Stimulated activated CD4-positive, alpha-beta T cell treated with anti-CD3 and anti-CD28 coated beads, Interleukin-4, amount 100 ng/mL, for 48 hours (primary cell): ENCODE measurements around the gene HNRNPDL.
"Not testable (repeated sequence)": the region's sequence is repeated elsewhere in the genome, so short reads cannot be mapped to it uniquely, and the experiment has no call there.

Source experiments
- DNase-seq, 2 donors: peaks; one replicate each; pipeline ENCODE4 v3.0.0-alpha.2; 2020; ENCODE audit warnings: low read depth in 2 of 2

The HNRNPDL gene

DNA sequence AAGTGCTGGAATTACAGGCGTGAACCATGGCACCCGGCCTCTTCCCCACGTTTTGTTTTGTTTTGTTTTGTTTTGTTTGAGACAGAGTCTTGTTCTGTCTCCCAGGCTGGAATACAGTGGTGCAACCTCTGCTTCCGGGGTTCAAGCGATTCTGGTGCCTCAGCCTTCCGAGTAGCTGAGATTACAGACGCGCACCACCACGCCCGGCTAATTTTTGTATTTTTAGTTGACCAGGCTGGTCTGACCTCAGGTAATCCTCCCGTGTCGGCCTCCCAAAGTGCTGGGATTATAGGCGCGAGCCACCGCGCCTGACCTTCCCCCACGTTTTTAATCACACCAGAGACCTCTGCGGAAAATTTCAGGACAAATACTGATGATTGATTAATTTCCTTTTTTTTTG lies 2.3 kb upstream of the HNRNPDL start:
- DNase-seq, result no peak

DNA sequence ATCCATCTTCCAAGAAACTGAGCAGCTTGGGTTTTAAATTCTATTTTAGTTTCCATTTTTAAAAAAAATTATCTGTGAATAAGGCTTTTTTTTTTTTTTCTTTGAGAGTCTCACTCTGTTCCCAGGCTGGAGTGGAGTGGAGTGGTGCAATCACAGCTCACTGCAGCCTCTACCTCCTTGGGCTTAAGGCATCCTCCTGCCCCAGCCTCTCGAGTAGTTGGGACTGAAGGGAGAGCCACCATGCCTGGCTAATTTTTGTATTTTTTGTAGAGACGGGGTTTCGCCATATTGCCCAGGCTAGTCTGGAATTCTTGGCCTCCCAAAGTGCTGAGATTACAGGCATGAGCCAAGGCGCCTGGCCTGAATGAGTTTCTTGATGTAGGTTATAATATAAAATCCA lies 1.6 kb upstream of the HNRNPDL start:
- no peak for DNase-seq

DNA sequence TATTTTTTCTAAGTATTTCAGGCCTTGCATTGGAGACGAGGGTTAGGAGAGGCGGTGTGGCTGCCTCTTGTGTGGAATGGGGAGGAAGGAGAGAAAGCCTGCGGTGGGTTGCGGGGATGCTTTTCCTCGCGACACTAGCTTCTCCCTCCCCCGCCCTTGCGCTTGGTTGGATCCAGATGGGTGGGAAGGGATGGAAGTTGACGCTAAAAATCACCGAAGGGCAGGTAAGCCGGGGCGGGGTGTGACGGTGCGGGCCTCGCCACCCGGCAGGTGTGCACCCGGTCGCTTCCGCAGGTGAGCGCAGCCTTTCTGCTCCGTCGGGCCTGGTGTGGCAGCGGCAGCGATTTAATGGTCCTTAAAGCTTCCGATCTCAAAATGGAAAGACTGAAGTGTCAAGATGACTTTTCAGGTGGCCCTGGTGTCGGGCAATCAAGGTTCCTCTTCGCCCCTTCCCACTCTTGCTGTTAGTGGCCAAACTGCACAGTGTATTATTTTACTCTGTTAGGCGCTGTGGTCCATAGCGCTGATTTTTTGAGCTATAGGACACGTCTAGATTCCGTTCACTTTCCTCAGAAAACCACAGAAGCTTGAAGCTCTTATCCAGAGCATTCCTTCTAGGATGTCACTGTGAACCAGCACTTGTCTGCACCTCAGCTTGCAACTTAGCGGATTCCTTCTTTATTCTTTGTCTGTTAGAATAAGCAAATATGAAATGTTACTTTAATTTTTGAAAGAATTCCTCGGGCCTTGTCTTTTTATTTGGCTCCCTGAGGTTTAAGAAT lies 893 bp upstream of the HNRNPDL start:
- peak in 1 of 2 donors; percentile 30 for DNase-seq

DNA sequence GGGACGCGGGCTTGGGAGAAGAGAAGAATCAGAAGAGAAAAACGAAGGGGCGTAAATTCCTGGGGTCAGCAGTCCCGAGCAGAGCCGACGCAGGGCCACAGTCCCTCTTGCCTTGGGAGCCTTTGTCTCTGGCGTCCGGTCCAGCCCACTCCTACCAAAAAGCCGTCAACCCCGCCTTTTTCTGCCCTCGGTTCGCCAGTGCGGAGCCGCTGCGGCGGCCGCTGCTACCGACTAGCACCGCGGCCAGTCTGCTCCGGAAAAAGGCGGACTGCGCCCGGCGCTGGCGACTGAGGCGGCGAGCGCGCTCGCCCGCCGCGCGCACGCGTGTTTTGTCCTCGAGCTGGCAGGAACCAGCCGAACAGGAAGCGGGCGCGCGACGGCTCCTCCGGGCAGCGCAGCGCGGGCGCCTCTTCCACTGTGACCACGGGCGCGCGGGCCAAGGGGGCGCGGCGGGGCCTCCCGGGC lies 502 bp downstream of the HNRNPDL start:
- no peak for DNase-seq

DNA sequence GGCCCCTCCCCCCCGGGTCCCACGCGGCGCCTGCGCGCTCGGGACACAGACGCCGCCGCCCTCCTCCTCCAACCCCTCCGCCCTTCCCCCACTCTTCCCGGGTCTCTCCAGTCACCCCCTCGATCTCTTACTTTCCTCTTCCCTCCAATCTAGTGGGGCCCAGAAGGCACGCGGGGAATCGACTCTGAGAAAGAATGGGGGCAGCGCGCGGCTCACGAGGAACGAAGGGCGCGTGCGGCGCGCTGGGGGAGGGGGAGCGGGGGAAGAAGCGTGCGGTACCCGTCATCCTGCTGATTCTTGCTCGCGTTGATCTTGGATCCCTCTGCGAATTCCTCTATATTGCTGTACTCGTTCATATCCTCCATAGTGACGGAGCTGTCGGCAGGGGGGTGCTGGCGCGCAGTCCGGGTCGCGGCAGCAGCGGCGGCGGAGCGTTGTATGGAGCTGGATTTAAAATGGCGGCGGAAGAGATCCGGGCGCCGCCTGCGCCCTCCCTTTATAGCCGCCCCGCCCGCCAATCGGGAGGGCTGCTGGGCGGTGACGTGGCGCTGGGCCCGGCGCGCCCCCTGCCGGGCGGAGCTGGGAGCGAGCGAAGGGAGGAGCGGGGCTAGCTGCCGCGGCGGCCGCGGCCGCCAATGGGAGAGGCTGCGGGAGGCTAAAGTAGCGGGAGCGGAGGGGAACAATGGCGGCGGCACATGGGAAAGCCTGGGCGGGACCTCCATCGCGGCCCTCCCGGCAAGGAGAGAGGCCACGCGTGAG lies 1.1 kb downstream of the HNRNPDL start:
- DNase-seq, result peak; percentile 88

DNA sequence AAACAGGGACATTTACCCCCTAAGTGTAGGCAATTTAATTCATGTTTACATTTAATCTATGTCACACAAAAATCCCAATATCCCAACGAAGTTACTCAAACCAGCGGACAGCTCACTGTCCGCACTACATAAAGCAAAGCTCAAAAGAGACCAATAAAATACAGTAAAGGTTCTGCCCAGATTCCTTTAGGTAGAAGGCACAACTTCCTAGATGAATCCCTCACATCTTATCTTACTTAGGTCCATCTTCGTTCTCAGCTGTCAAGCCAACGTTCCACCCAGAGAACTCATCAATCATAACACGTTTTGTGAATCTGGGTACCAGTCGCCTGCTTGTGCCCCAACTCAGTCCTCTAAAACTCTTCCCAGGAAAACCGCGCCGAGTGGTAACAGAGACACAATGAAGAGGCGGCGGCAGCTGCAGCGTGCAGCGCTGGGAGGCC lies 1.7 kb downstream of the HNRNPDL start:
- no peak for DNase-seq

DNA sequence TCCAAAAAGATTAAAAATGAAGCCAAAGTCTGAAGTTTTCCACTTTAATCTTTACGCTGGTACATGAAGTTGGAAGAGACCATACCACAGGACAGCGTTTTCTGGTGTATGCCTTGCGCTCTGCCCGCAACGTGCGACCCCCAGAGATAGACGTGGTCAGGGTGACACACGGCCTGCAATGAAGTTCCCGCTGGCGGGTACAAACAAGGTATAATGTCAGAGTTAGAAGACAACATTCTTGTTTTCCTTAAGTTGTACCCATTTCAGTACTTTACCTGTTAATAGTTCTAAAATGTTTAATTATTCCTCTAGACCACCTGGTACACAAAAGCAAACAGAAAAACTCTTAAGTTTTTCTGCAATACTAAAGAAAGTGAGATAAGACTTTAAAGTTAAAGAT lies 4.8 kb downstream of the HNRNPDL start:
- DNase-seq, result no peak

DNA sequence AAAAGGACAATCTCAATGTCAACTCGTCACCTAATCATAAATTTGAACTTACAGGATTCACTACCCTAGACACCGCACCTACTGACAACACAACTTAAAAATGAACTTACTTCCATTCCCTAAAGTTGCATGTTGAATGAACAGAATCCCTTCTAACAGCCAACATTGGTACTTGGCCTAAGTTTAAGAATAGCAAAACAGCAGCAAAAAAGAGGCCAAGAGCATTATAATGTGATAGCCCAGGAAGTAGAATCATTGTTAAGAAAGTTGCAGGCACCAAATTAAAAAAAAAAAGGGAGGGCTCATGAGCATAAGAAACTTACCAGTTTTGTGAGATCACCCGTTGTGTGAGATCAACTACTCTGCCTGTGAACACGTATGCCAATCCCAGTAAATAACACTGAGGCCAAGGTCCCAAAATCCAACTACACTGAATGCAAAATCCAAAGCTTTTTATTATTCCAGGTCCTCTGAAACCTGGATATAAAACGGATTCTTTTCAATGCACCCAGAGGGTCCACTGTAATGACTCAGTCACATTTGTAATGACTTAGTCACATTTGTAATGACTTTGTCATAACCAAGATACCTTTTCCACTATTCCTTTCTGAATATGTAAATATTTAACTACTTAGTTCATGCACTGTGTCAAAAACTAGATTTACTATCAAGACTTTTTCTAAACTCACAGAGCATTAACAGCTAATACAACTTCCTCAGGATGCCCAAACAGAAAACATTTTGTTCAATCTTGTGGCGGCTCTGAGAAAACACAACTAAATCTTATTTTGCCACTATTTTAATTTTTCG lies 6.8 kb downstream of the HNRNPDL start:
- DNase-seq, result no peak

DNA sequence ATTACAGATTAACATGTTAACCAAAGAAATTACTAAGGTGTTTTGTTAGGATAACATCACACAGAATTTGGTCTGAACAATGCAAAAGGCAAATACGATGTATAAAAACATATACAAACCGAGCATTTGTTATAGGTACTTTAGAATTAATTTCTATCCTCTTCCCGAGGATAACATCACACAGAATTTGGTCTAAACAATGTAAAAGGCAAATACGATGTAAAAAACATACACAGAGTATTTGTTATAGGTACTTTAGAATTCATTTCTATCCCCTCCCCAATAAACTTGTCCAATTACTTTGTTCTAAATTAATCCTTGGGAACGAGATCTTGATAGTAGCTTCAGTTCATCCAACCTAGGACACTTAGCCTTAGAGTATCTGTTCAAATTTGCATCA lies 7.6 kb downstream of the HNRNPDL start:
- DNase-seq, result no peak

DNA sequence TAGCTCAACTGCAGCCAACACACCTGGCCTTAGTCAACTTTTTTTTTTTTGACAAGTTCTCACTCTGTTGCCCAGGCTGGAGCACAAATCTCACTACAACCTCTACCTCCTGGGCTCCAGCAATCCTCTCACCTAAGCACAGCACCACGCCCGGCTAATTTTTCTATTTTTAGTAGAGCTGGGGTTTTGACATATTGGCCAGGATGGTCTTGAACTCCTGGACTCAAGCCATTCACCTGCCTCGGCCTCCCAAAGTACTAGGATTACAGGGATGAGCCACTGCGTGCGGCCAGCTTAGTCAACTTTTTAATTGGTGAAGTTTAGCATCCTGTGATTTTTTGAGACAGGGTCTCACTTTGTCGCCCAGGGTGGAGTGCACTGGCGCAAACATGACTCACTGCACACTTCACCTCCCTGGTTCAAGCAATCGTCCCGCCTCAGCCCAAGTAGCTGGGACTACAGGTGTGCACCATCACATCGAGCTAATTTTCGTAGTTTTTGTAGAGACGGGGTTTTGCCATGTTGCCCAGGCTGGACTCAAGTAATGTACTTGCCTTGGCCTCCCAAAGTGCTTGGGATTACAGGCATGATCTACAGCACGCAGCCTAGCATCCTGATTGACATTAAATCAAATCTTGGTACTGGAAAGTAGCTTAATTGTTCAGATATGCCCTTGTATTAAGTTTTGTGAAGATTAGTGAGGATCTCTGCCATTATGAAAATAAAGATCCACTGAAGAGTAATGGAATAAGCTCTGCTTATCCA lies 8.3 kb downstream of the HNRNPDL start:
- DNase-seq, result no peak

DNA sequence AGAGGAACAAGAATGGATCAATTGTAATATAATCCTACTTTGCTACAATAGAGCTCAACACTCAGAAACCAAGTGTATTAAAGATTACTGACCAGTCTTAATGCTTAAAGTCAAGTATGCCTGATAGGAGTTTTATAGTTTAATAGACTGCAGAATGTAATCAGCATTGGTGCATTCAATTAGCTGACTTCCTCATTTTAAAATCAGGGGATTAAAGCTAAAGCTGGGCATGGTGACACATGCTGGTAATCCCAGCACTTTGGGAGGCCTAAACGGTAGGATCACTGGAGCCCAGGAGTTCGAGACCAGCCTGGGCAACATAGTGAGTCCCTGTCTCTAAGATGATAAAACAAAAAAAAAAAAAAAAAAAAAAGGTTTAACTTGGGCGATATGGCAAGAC lies 10.8 kb downstream of the HNRNPDL start:
- DNase-seq, result no peak

DNA sequence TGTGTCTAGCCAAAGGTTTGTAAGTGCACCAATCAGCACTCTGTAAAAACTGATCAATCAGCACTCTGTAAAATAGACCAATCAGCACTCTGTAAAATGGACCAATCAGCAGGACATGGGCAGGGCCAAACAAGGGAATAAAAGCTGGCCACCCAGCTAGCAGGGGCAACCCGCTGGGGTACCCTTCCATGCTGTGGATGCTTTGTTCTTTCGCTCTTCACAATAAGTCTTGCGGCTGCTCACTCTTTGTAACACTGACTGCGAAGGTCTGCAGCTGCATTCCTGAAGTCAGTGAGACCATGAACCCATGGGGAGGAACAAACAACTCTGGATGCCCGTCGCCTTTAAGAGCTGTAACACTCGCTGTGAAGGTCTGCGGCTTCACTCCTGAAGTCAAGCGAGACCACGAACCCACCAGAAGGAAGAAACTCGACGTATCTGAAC lies 14.3 kb downstream of the HNRNPDL start:
- no peak for DNase-seq

DNA sequence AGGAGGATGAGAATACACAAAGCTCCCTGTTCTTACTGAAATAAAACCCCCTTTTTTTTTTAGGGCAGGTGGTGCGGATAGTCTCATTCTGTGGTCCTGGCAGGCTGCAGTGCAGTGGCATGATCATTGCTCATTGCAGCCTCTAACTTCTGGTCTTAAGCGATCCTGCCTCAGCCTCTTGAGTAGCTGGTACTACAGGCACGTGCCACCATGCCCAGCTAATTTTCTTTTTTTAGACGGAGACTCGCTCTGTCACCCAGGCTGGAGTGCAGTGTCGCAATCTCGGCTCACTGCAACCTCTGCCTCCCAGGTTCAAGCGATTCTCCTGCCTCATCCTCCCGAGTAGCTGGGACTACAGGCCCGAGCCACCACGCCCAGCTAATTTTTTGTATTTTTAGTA lies 15.2 kb downstream of the HNRNPDL start:
- not testable (repeated sequence) for DNase-seq

DNA sequence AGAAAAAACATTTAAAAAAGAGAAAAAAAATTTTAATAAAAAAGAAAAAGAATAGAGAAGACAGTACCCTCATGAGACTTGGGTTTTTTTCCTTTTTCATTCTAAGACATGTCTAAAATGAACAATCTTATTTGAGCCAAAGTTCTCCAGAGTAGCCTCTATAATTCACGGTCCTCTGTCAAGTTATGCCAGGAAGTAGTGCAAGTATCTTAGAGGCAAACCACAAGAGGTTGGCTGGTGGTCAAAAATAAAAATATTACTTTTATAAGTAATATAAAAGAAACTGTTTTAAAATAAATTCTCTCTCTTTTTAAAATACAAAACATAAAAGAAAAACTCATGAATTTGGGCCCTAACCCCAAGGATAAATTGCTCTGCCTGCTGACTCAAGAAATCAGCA lies 26.5 kb downstream of the HNRNPDL start:
- no peak for DNase-seq

DNA sequence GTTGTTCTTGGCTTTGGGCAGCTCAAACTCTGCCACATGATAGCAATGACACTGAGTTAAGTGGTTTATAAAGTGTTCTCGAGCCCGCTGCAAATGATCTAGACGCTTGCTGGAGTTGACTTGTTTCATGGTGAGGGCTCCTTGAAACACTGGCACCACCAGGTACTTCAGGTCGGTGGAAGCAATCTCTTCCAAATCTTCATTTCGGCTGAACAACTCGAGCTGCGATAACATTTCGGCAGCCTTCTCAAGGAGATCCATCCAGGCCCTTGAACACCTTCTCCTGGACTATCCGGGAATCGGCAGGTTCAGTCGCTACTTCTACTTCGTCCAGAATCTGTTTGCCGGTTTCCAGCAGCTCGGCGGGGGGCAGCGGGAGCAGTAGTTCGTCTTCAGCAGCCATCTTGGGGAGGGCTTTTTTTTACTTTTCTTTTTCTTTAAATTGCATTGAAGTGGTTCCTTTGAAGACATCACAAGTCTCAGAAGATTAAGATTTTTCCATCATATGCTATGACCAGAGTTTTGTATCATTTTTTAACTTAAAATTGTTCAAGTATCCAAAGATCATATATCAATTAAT lies 28.0 kb downstream of the HNRNPDL start:
- DNase-seq, result no peak

DNA sequence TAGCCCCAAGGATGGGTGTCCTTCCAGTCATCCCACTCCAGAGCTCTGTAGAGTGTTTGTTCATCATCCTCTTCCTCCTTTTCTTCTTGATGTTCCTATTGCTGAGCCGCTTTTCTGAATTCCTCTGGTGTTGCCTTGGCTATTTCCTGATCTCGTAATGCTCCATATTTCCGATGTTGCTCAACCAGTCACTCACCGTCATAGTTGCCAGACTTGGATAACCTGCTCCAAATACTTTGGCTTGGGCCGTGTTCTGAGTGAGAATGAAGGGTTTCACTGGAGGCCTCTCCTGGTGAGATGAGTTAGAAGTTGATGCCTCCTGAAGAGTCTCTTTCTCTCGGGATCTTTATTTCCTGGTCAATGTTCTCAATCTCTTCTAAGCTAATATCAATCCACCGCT lies 28.7 kb downstream of the HNRNPDL start:
- no peak for DNase-seq

DNA sequence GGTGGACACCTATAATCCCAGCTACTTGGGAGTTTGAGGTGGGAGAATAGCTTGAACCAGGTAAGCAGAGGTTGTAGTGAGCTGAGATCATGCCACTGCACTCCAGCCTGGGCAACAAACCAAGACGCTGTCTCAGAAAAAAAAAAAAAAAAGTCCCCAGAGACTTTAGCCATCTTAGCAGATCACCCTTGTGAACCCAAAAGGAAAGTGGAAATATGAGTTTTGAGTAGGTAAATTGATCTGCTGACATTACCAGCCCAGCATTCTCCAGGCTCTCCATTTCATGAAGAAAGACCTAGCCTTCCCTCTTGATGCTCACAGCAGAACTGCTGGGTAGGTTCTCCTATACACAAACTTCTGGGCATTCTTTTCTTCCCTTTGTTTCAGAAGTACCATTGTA lies 32.0 kb downstream of the HNRNPDL start:
- no peak for DNase-seq

DNA sequence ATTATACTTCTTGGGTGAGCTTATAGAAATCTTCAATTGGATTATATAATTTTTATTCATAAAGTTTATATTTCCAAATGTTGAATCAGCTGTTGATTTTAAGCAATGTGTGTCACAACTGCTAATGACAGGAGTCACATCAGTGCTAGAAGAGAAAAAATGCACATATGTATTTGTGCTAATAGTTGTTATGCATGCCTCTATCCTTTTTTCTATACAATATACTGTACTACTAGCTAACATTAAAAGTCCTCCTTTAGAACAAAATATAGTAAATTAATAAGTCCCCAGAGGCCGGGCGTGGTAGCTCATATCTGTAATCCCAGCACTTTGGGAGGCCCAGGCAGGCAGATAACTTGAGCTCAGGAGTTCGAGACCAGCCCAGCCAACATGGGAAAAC lies 32.7 kb downstream of the HNRNPDL start:
- no peak for DNase-seq

DNA sequence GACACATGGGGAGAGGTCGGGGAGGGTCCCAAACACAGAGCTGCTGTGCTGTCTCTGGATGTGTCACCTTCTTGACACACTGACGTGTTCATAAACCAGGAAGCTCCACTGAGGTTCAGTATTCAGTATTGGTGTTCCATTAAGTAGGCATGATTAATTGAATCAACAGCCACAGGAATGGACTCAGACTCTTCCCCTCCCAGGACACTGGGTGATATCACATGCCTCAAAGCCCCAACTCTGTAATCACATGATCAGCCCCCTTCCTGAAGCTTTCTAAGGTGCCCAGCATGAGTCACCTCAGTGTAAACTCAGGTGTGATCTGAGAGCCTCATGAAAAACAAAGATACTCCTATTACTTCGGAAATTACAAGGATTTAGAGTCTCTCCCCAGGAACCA lies 35.4 kb downstream of the HNRNPDL start:
- no peak for DNase-seq

DNA sequence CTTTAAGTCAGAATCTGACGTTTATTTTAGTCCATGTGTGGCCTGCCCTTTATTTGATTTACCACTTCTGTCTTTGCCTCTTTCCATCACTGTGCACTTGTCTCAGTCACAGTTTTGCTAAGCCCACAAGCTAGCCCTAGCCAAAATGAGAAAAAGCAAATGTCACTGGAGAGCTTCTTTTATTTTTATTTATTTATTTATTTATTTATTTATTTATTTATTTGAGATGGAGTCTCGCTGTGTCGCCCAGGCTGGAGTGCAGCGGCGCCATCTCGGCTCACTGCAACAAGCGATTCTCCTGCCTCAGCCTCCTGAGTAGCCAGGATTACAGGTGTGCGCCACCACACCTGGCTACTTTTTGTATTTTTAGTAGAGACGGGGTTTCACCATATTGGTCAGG lies 40.2 kb downstream of the HNRNPDL start:
- DNase-seq, result not testable (repeated sequence)

DNA sequence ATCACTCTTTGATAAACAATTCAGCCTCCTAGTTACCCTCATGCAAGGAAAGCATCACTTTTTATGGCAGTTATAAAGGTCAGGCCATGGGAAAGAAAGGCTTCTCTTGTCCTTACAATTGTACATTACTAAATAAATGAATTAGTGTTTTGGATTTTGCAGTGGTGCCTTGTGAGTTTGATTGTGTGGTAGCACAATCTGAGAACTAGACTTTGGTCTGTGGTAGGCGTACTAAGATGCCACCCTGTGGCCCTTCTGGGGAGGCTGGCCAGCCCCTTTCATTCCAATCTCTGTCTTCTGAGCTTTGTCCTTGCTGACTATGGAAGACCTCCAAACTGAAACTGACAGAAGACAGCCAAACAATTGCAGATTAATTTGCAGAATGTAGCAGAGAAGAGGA lies 41.9 kb downstream of the HNRNPDL start:
- no peak for DNase-seq
